CD4-positive, CD25-positive, alpha-beta regulatory T cell (primary cell): ENCODE measurements around the gene SIVA1. TPM values are rescaled to one million over a fixed set of nuclear protein-coding genes. Genes with fewer than 3 reads are reported as not detected.

ENCODE experiments used
- ATAC-seq, 2 donors: fragments of 150-1000 bp; cut with Tn5 transposase; one replicate each; pipeline ENCODE4 v1.10.0; 2021; ENCODE audit warnings: low read depth in 2 of 2, moderate number of reproducible peaks in 2 of 2, moderate library complexity in 1 of 2
- DNase-seq, 3 donors: peaks; one replicate each; pipeline versions ENCODE4 v3.0.0 to v3.0.0-alpha.2; 2012 to 2022; ENCODE audit warnings: mixed read lengths in 1 of 3
- H3K27ac ChIP-seq: one replicate; pipeline ENCODE4 v1.7.0; 2013; ENCODE audit warnings: mild to moderate bottlenecking, low read length; ENCODE audit not compliant: insufficient read depth, poor library complexity, severe bottlenecking
- H3K27me3 ChIP-seq: one replicate; pipeline ENCODE4 v1.7.0; 2013; ENCODE audit warnings: low read length; ENCODE audit not compliant: control insufficient read depth, insufficient read depth
- H3K36me3 ChIP-seq: one replicate; pipeline ENCODE4 v1.7.0; 2013; ENCODE audit warnings: mild to moderate bottlenecking, low read length, moderate library complexity; ENCODE audit not compliant: control insufficient read depth, insufficient read depth
- H3K4me1 ChIP-seq: 2 replicates; pipeline ENCODE4 v1.7.0; 2013; ENCODE audit warnings: mild to moderate bottlenecking, low read length; ENCODE audit not compliant: insufficient read depth, control insufficient read depth, poor library complexity, severe bottlenecking
- H3K4me3 ChIP-seq: one replicate; pipeline ENCODE4 v1.7.0; 2013; ENCODE audit warnings: low read depth, mild to moderate bottlenecking, low read length, moderate library complexity
- H3K9me3 ChIP-seq, 2 experiments: 1 replicate in 1 of 2; 2 replicates in 1 of 2; pipeline ENCODE4 v1.7.0; 2013; ENCODE audit warnings: low read length in 2 of 2, mild to moderate bottlenecking in 1 of 2, moderate library complexity in 1 of 2; ENCODE audit not compliant: control insufficient read depth in 2 of 2
- H3K27ac Mint-ChIP-seq, 3 donors: one replicate each; pipeline ENCODE4 v1.8.0; 2020 to 2022; ENCODE audit warnings: mild to moderate bottlenecking in 3 of 3, mixed read lengths in 3 of 3, moderate library complexity in 2 of 3
- H3K27me3 Mint-ChIP-seq: one replicate; pipeline ENCODE4 v1.8.0; 2022; ENCODE audit warnings: mild to moderate bottlenecking, mixed read lengths
- H3K36me3 Mint-ChIP-seq: one replicate; pipeline ENCODE4 v1.8.0; 2020; ENCODE audit warnings: mixed read lengths
- H3K4me1 Mint-ChIP-seq, 4 donors: one replicate each; pipeline ENCODE4 v1.8.0; 2020 to 2022; ENCODE audit warnings: mixed read lengths in 4 of 4, mild to moderate bottlenecking in 1 of 4
- H3K4me3 Mint-ChIP-seq, 4 donors: one replicate each; pipeline ENCODE4 v1.8.0; 2020 to 2022; ENCODE audit warnings: mild to moderate bottlenecking in 4 of 4, mixed read lengths in 4 of 4, moderate library complexity in 3 of 4
- H3K9me3 Mint-ChIP-seq, 7 donors: one replicate each; pipeline ENCODE4 v1.8.0; 2020 to 2022; ENCODE audit warnings: mixed read lengths in 7 of 7, mild to moderate bottlenecking in 3 of 7, moderate library complexity in 2 of 7
- polyA plus RNA-seq, 4 donors: library from polyadenylated mRNA; unstranded; fragments of 300-500 nt; fragmentation: Illumina TruSeq; gene quantifications; one replicate each; pipeline ENCODE4 v1.2.3, GENCODE V29; 2021
- total RNA-seq: library from RNA; stranded (reverse); gene quantifications from one replicate; pipeline ENCODE4 v1.2.3, GENCODE V29; 2022

SIVA1 gene
- total and polyA plus RNA-seq, 5 donors from 2014 or later: 82.6 to 281 (median 240) TPM

DNA sequence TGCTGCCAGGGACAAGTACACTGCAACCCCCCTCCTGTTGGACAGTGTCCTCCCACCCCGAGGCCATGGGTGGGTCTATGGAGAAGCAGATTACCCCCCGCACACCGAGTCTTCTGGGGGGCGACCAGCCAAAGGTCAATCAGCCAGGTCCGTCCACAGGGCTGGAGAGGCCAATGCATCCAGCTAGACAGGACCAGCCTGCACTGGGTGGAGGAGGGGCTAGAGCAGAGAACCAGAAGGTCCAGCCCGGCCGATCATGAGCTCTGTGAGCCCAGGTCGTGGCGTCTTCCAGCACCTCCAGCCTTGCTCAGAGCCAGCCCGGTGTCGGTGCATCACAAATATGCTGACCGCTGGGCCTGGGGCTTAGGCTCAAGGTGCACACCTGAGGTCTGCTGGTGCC, 37.1 kb upstream of the SIVA1 start:
- no peaks in the 10 kb centered on the region for H3K9me3 ChIP-seq
- Mint-ChIP-seq H3K4me1 (peaks cover 0 to 2% (median 0%) of the 10 kb centered on the region in 4 donors), H3K27me3 (no peaks in the 10 kb centered on the region), H3K9me3 (no peaks in the 10 kb centered on the region), H3K27ac (no peak overlapping the region), H3K36me3 (no peaks in the 10 kb centered on the region), H3K4me3 (no peak overlapping the region)
- H3K36me3 ChIP-seq: peaks cover 24% of the 10 kb centered on the region
- ATAC-seq (no peak), DNase-seq (no peak)
- H3K4me3 ChIP-seq: no peak overlapping the region
- H3K27ac ChIP-seq: no peak overlapping the region
- no peaks in the 10 kb centered on the region for H3K4me1 ChIP-seq
- H3K27me3 ChIP-seq: no peaks in the 10 kb centered on the region

DNA sequence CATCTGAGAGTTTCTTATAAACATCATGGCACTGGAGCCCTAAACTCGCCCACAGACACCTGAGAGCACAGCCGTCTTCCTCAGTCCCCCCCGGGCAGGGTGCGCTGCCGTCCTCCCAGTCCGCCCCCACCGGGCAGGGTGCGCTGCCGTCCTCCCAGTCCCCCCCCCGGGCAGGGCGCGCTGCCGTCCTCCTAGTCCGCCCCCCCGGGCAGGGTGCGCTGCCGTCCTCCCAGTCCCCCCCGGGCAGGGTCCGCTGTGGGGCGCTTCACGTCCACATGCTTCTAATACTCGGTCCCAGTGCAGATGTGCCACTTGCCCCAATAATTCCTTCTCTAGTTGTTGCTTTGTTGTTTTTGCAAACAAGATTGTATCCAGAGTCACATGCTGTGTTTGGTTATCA, 35.8 kb upstream of the SIVA1 start:
- ATAC-seq (no peak), DNase-seq (no peak)
- Mint-ChIP-seq H3K27ac (no peak overlapping the region), H3K36me3 (no peaks in the 10 kb centered on the region), H3K4me3 (no peak overlapping the region), H3K27me3 (no peaks in the 10 kb centered on the region), H3K9me3 (no peaks in the 10 kb centered on the region), H3K4me1 (peaks cover 0 to 2% (median 0%) of the 10 kb centered on the region in 4 donors)
- Histone ChIP-seq H3K27ac (no peak overlapping the region), H3K4me1 (no peaks in the 10 kb centered on the region), H3K27me3 (no peaks in the 10 kb centered on the region), H3K36me3 (peaks cover 16% of the 10 kb centered on the region), H3K9me3 (no peaks in the 10 kb centered on the region), H3K4me3 (no peak overlapping the region)

DNA sequence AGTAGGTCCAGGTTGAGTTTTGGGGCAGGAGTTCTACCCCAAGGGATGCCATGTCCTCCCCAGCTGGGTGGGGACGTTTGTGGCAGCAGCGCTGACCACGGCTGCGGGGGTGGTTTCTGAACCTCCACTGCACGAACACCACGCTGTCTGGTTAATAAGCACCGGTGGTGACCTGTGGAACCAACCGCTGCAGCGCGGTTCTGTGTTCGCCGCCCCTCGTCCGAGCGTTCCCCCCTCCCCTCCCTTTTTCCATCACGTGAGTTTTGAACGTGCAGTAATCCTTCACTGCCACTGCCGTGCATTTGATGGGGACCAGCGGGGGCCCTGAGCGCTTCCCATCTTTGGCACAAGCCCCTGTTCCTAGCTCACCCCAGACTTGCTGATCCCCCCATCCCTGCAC, 35.3 kb upstream of the SIVA1 start:
- Histone ChIP-seq H3K27ac (no peak overlapping the region), H3K4me1 (no peaks in the 10 kb centered on the region), H3K36me3 (peaks cover 11% of the 10 kb centered on the region), H3K4me3 (no peak overlapping the region), H3K27me3 (no peaks in the 10 kb centered on the region), H3K9me3 (no peaks in the 10 kb centered on the region)
- DNase-seq: no peak
- Mint-ChIP-seq H3K27ac (no peak overlapping the region), H3K36me3 (no peaks in the 10 kb centered on the region), H3K27me3 (no peaks in the 10 kb centered on the region), H3K4me1 (peaks cover 0 to 2% (median 0%) of the 10 kb centered on the region in 4 donors), H3K9me3 (no peaks in the 10 kb centered on the region), H3K4me3 (no peak overlapping the region)
- no peak for ATAC-seq

DNA sequence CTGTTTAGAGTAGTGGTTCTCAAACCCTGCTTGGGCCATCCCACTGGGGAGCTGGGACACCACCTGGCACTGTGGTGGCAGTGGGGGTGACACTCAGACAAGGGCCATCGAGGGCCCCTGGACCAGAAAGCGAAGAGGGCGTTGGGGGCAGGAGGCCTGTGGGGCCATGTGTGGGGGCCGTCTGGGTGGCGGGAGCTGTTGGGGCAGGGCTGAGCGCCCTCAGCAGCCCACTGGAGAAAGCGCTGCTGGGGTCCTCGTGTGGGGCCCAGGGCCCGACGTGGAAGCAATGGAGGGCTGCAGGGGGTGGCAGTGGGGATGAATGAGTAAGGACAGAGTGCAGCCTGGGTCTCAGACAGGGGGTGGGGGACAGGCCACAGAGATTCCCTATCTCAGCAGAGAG, 34.8 kb upstream of the SIVA1 start:
- no peak for DNase-seq
- Histone ChIP-seq H3K36me3 (peaks cover 11% of the 10 kb centered on the region), H3K27ac (no peak overlapping the region), H3K4me3 (no peak overlapping the region), H3K4me1 (no peaks in the 10 kb centered on the region), H3K27me3 (no peaks in the 10 kb centered on the region), H3K9me3 (no peaks in the 10 kb centered on the region)
- no peak overlapping the region for H3K27ac Mint-ChIP-seq
- H3K9me3 Mint-ChIP-seq: no peaks in the 10 kb centered on the region
- ATAC-seq: no peak
- no peak overlapping the region for H3K4me3 Mint-ChIP-seq
- H3K4me1 Mint-ChIP-seq: peaks cover 0 to 2% (median 0%) of the 10 kb centered on the region in 4 donors
- H3K36me3 Mint-ChIP-seq: no peaks in the 10 kb centered on the region
- H3K27me3 Mint-ChIP-seq: no peaks in the 10 kb centered on the region

DNA sequence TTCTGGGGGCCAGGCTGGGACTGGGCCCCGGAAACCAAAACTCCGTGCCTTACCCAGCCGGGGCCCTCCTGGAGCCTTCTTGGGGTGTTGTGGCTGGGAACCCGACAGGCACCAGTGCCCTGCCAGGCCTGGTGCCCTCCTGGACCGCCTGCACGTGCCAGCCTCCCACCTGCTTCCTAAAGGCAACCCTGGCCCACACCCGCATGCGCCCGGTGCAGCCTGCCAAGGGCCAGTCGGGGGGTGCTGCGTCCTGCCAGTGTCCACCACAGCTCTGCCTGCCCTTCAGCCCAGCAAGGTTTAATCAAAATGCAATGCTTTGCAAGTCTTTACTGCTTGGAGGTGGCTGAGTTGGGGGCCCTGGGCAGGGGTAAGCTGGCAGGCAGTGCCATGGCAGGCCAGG, 34.1 kb upstream of the SIVA1 start:
- H3K27ac Mint-ChIP-seq: no peak overlapping the region
- Histone ChIP-seq H3K4me3 (no peak overlapping the region), H3K9me3 (no peaks in the 10 kb centered on the region), H3K36me3 (peaks cover 7% of the 10 kb centered on the region), H3K27me3 (no peaks in the 10 kb centered on the region), H3K27ac (no peak overlapping the region), H3K4me1 (peaks cover 6% of the 10 kb centered on the region)
- H3K4me1 Mint-ChIP-seq: peaks cover 0 to 2% (median 0%) of the 10 kb centered on the region in 4 donors
- ATAC-seq (no peak), DNase-seq (no peak)
- no peaks in the 10 kb centered on the region for H3K36me3 Mint-ChIP-seq
- no peak overlapping the region for H3K4me3 Mint-ChIP-seq
- H3K27me3 Mint-ChIP-seq: no peaks in the 10 kb centered on the region
- no peaks in the 10 kb centered on the region for H3K9me3 Mint-ChIP-seq

DNA sequence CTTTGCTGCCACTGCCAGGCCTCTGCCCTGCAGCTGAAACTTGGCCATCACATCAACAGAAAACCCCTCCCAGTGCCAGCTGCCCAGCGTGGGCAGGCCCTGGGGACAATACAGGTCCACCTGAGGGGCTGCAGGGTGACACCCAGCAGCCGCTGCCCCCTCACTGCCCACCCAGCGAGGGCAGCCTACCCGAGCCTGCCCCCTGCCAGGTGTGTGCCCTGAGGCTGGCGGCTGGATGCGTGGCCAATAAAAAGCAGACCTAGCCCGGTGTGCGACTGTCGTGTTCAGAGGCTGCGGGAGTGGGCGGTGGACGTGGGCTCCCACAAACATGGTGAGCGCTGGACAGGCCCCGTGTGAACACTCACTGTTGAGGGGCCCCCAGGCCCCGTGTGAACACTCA, 33.6 kb upstream of the SIVA1 start:
- ATAC-seq (no peak), DNase-seq (no peak)
- Histone ChIP-seq H3K4me3 (no peak overlapping the region), H3K27me3 (no peaks in the 10 kb centered on the region), H3K27ac (no peak overlapping the region), H3K36me3 (peaks cover 5% of the 10 kb centered on the region), H3K4me1 (peaks cover 8% of the 10 kb centered on the region), H3K9me3 (no peaks in the 10 kb centered on the region)
- peaks cover 0 to 2% (median 0%) of the 10 kb centered on the region in 4 donors for H3K4me1 Mint-ChIP-seq
- H3K36me3 Mint-ChIP-seq: no peaks in the 10 kb centered on the region
- H3K9me3 Mint-ChIP-seq: no peaks in the 10 kb centered on the region
- no peak overlapping the region for H3K4me3 Mint-ChIP-seq
- H3K27me3 Mint-ChIP-seq: no peaks in the 10 kb centered on the region
- no peak overlapping the region for H3K27ac Mint-ChIP-seq

DNA sequence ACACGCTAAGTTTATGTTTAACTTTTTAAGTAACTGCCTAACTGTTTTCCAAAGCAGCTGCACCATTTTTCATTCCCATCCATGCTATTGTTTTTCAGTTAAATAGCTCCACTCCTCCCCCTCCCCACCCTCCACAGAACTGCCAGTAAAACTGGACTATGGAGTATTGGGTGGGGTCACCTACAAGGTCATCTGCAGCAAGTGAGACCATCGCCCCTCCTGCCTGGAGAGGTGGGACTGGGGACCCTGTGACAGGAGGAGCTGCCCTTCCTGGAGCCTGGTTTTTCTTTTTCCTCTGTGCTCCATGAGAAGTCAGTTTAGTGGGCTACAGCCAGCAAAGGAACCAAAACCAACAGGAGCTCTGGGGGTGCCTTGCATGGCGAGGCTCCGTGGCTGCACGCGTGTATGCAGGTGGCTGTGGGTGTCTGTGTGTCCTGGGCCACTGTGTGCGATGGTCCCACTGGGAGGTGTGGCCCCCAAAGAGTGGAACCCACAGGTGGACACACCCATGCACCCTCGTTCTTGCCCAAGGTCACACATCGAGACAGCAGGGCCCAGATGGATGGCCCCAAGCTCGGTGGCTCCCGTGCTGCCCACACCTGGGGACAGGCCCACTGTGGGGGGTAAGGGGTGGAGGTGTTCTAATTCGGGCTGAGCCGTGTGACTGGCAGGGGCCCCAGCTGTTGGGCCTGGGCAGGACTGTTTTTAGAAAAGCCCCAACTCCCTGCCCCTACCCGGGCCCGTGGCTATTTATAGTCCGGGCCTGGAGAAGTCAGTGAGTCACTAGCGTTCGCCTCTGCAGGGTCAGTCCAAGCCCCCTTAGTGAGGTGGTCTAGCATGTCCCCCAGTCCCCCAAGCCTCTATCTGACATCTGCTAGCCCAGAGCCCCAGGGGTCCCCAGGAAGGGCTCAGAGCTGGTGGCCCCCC, 31.2 kb upstream of the SIVA1 start:
- no peaks in the 10 kb centered on the region for H3K36me3 Mint-ChIP-seq
- peaks cover 0 to 7% (median under 1%) of the 10 kb centered on the region in 4 donors for H3K4me1 Mint-ChIP-seq
- Histone ChIP-seq H3K36me3 (no peaks in the 10 kb centered on the region), H3K9me3 (no peaks in the 10 kb centered on the region), H3K4me3 (no peak overlapping the region), H3K4me1 (peaks cover 14% of the 10 kb centered on the region), H3K27ac (no peak overlapping the region), H3K27me3 (no peaks in the 10 kb centered on the region)
- H3K27me3 Mint-ChIP-seq: peaks cover 4% of the 10 kb centered on the region
- DNase-seq: no peak
- H3K4me3 Mint-ChIP-seq: peak overlapping the region in 3 of 4 donors; percentile 32 to 68 (median 39)
- ATAC-seq: no peak
- H3K27ac Mint-ChIP-seq: no peak overlapping the region
- H3K9me3 Mint-ChIP-seq: no peaks in the 10 kb centered on the region
